Memory B cell (primary cell): ENCODE data around the gene ST6GALNAC4.

Experiments
- ATAC-seq: fragments of 150-1000 bp; cut with Tn5 transposase; 2 replicates; pipeline ENCODE4 v1.10.0; 2021; ENCODE audit warnings: low read depth, mild to moderate bottlenecking, moderate library complexity
- DNase-seq, 2 donors: peaks; one replicate each; pipeline ENCODE4 v3.0.0; 2022; ENCODE audit warnings: low spot score in 2 of 2
- H3K27ac Mint-ChIP-seq: one replicate; pipeline ENCODE4 v1.8.0; 2022; ENCODE audit warnings: mild to moderate bottlenecking, moderate library complexity, mixed read lengths
- H3K27me3 Mint-ChIP-seq: one replicate; pipeline ENCODE4 v1.8.0; 2022; ENCODE audit warnings: mixed read lengths
- H3K36me3 Mint-ChIP-seq: one replicate; pipeline ENCODE4 v1.8.0; 2022; ENCODE audit warnings: mild to moderate bottlenecking, mixed read lengths
- H3K4me1 Mint-ChIP-seq: one replicate; pipeline ENCODE4 v1.8.0; 2022; ENCODE audit warnings: mixed read lengths
- H3K4me3 Mint-ChIP-seq: one replicate; pipeline ENCODE4 v1.8.0; 2022; ENCODE audit warnings: mild to moderate bottlenecking, moderate library complexity, mixed read lengths
- H3K9me3 Mint-ChIP-seq: one replicate; pipeline ENCODE4 v1.8.0; 2022; ENCODE audit warnings: mixed read lengths

The ST6GALNAC4 gene

GRCh38 chr9:127865645-127866464 is 51.0 kb downstream of the ST6GALNAC4 start:
- Mint-ChIP-seq H3K9me3 (no peaks in the 10 kb centered on the region), H3K4me1 (peaks cover 35% of the 10 kb centered on the region), H3K27me3 (no peaks in the 10 kb centered on the region), H3K36me3 (no peaks in the 10 kb centered on the region), H3K27ac (peak overlapping the region; percentile 83), H3K4me3 (no peak overlapping the region)
- DNase-seq (no peak), ATAC-seq (no peak)

- DNase-seq: no peak
- H3K4me1 Mint-ChIP-seq: peaks cover 43% of the 10 kb centered on the region
- H3K27me3 Mint-ChIP-seq: no peaks in the 10 kb centered on the region
- H3K36me3 Mint-ChIP-seq: no peaks in the 10 kb centered on the region
- ATAC-seq: no peak
- H3K9me3 Mint-ChIP-seq: no peaks in the 10 kb centered on the region
- peak overlapping the region; percentile 97 for H3K27ac Mint-ChIP-seq
- H3K4me3 Mint-ChIP-seq: no peak overlapping the region
Measured at GRCh38 chr9:127863191-127863621, 53.6 kb downstream of the ST6GALNAC4 start.

- H3K27ac Mint-ChIP-seq: peak overlapping the region; percentile 97
- no peaks in the 10 kb centered on the region for H3K9me3 Mint-ChIP-seq
- H3K27me3 Mint-ChIP-seq: no peaks in the 10 kb centered on the region
- ATAC-seq: peak; percentile 66
- peak; percentile 55 to 62 for DNase-seq
- peak overlapping the region; percentile 29 for H3K4me3 Mint-ChIP-seq
- H3K36me3 Mint-ChIP-seq: no peaks in the 10 kb centered on the region
- peaks cover 45% of the 10 kb centered on the region for H3K4me1 Mint-ChIP-seq
Measured at GRCh38 chr9:127862075-127863011, 54.5 kb downstream of the ST6GALNAC4 start.

- Mint-ChIP-seq H3K27ac (peak overlapping the region; percentile 97), H3K4me3 (no peak overlapping the region), H3K27me3 (no peaks in the 10 kb centered on the region), H3K4me1 (peaks cover 36% of the 10 kb centered on the region), H3K9me3 (no peaks in the 10 kb centered on the region), H3K36me3 (no peaks in the 10 kb centered on the region)
- ATAC-seq (no peak), DNase-seq (no peak)
Measured at GRCh38 chr9:127860779-127861178, 56.1 kb downstream of the ST6GALNAC4 start.

- DNase-seq (no peak), ATAC-seq (no peak)
- Mint-ChIP-seq H3K4me1 (peaks cover 31% of the 10 kb centered on the region), H3K27ac (peak overlapping the region; percentile 97), H3K27me3 (no peaks in the 10 kb centered on the region), H3K4me3 (no peak overlapping the region), H3K9me3 (no peaks in the 10 kb centered on the region), H3K36me3 (no peaks in the 10 kb centered on the region)
Measured at GRCh38 chr9:127860260-127860659, 56.6 kb downstream of the ST6GALNAC4 start.

GRCh38 chr9:127858041-127858512 is 58.8 kb downstream of the ST6GALNAC4 start:
- ATAC-seq (no peak), DNase-seq (no peak)
- H3K4me3 Mint-ChIP-seq: no peak overlapping the region
- H3K9me3 Mint-ChIP-seq: no peaks in the 10 kb centered on the region
- H3K27me3 Mint-ChIP-seq: no peaks in the 10 kb centered on the region
- no peaks in the 10 kb centered on the region for H3K36me3 Mint-ChIP-seq
- H3K27ac Mint-ChIP-seq: no peak overlapping the region
- peaks cover 28% of the 10 kb centered on the region for H3K4me1 Mint-ChIP-seq
